CD14-positive monocyte (primary cell): ENCODE measurements around the gene SLC46A2. TPM values are rescaled to one million over a fixed set of nuclear protein-coding genes. Genes with fewer than 3 reads are reported as not detected.
A peak's percentile ranks its signal among the peaks of the same experiment; 100 is the strongest.

ENCODE experiments used
- DNase-seq, 3 donors: peaks; one replicate each; pipeline ENCODE4 v3.0.0-alpha.2; 2011 to 2022
- H2AFZ ChIP-seq: 2 replicates; pipeline ENCODE4 v1.6.0; 2012; ENCODE audit warnings: mild to moderate bottlenecking, low read depth, low read length, inconsistent platforms; ENCODE audit not compliant: insufficient read depth, poor library complexity, severe bottlenecking
- H3K27ac ChIP-seq, 2 donors: 1 replicate in 1 of 2; 2 replicates in 1 of 2; pipeline ENCODE4 v1.5.1; 2012 to 2013; ENCODE audit warnings: low read length in 2 of 2, control low read depth in 1 of 2, inconsistent platforms in 1 of 2, low read depth in 1 of 2, mild to moderate bottlenecking in 1 of 2
- H3K27me3 ChIP-seq, 2 donors: one replicate each; pipeline versions ENCODE4 v1.6.0 to v1.6.1; 2011 to 2013; ENCODE audit warnings: low read length in 2 of 2; ENCODE audit not compliant: control insufficient read depth in 2 of 2, insufficient read depth in 2 of 2
- H3K36me3 ChIP-seq, 2 donors: replicated peaks in 1 of 2; 1 replicate in 1 of 2; 2 replicates in 1 of 2; pipeline versions ENCODE4 v1.5.1 to v1.6.1; 2012 to 2013; ENCODE audit warnings: low read length in 2 of 2, control low read depth in 1 of 2, inconsistent platforms in 1 of 2, mild to moderate bottlenecking in 1 of 2; ENCODE audit not compliant: insufficient read depth in 2 of 2, control insufficient read depth in 1 of 2
- H3K4me1 ChIP-seq, 2 donors: 1 replicate in 1 of 2; 2 replicates in 1 of 2; pipeline versions ENCODE4 v1.5.1 to v1.6.1; 2012 to 2013; ENCODE audit warnings: low read length in 2 of 2, control low read depth in 1 of 2, inconsistent platforms in 1 of 2, mild to moderate bottlenecking in 1 of 2, moderate library complexity in 1 of 2; ENCODE audit not compliant: insufficient read depth in 2 of 2, control insufficient read depth in 1 of 2
- H3K4me2 ChIP-seq: replicated peaks from 2 replicates; pipeline ENCODE3; 2012; ENCODE audit warnings: low read length, moderate library complexity, mild to moderate bottlenecking; ENCODE audit not compliant: poor library complexity, severe bottlenecking; ENCODE audit errors: extremely low read depth
- H3K4me3 ChIP-seq, 3 experiments: fragments of 200-600 bp in 1 of 3; sonication (generic) in 1 of 3; replicated peaks in 1 of 3; 1 replicate in 2 of 3; 2 replicates in 1 of 3; pipeline ENCODE4 v1.5.1; 2011 to 2013; ENCODE audit warnings: low read length in 3 of 3, mild to moderate bottlenecking in 3 of 3, control low read depth in 2 of 3, low read depth in 2 of 3, inconsistent platforms in 1 of 3, moderate library complexity in 1 of 3
- H3K79me2 ChIP-seq: 2 replicates; pipeline ENCODE4 v1.6.0; 2012; ENCODE audit warnings: mild to moderate bottlenecking, control low read depth, inconsistent platforms, low read length, moderate library complexity; ENCODE audit not compliant: insufficient read depth
- H3K9ac ChIP-seq: 2 replicates; pipeline ENCODE4 v1.6.0; 2017; ENCODE audit warnings: low read length, mild to moderate bottlenecking; ENCODE audit not compliant: insufficient read depth, poor library complexity, severe bottlenecking
- H3K9me3 ChIP-seq, 2 donors: replicated peaks in 1 of 2; 1 replicate in 1 of 2; 2 replicates in 1 of 2; pipeline versions ENCODE4 v1.5.1 to v1.6.1; 2012 to 2013; ENCODE audit warnings: low read length in 2 of 2, control low read depth in 1 of 2; ENCODE audit not compliant: control insufficient read depth in 1 of 2, insufficient read depth in 1 of 2
- H4K20me1 ChIP-seq: 2 replicates; pipeline ENCODE4 v1.6.0; 2012; ENCODE audit warnings: mild to moderate bottlenecking, low read length, control low read depth, moderate library complexity; ENCODE audit not compliant: insufficient read depth
- H3K27ac Mint-ChIP-seq, 7 donors: one replicate each; pipeline ENCODE4 v1.8.0; 2020; ENCODE audit warnings: mild to moderate bottlenecking in 7 of 7, mixed read lengths in 7 of 7, moderate library complexity in 6 of 7, inconsistent platforms in 2 of 7
- H3K27me3 Mint-ChIP-seq, 3 donors: one replicate each; pipeline ENCODE4 v1.8.0; 2021 to 2022; ENCODE audit warnings: low read depth in 3 of 3, mild to moderate bottlenecking in 3 of 3, mixed read lengths in 3 of 3, moderate library complexity in 3 of 3, inconsistent platforms in 1 of 3
- H3K36me3 Mint-ChIP-seq, 2 donors: one replicate each; pipeline ENCODE4 v1.8.0; 2020; ENCODE audit warnings: mixed read lengths in 2 of 2, inconsistent platforms in 1 of 2, mild to moderate bottlenecking in 1 of 2
- H3K4me1 Mint-ChIP-seq: one replicate; pipeline ENCODE4 v1.8.0; 2020; ENCODE audit warnings: mild to moderate bottlenecking, mixed read lengths
- H3K4me3 Mint-ChIP-seq, 2 donors: one replicate each; pipeline ENCODE4 v1.8.0; 2020; ENCODE audit warnings: mild to moderate bottlenecking in 2 of 2, mixed read lengths in 2 of 2, moderate library complexity in 1 of 2
- H3K9me3 Mint-ChIP-seq, 7 donors: one replicate each; pipeline ENCODE4 v1.8.0; 2020 to 2022; ENCODE audit warnings: mixed read lengths in 7 of 7, mild to moderate bottlenecking in 6 of 7, moderate library complexity in 6 of 7, inconsistent platforms in 2 of 7
- CTCF ChIP-seq: fragments of 200-600 bp; IDR thresholded peaks from one replicate; pipeline ENCODE4 v1.8.0; 2022; ENCODE audit warnings: antibody characterized with exemption, mild to moderate bottlenecking
- WGBS: methylation state at CpG from one replicate; pipeline ENCODE4 v1.1.5; 2013; ENCODE audit warnings: missing lambda C conversion rate; ENCODE audit not compliant: insufficient coverage; 5-methylcytosine and 5-hydroxymethylcytosine counted together
- intact Hi-C, 2 donors: fragments of 100-400 bp; cut with micrococcal nuclease; formaldehyde crosslinking; loops; one replicate each; pipeline versions ENCODE4 v1.15.0 to v1.15.1; 2023
- polyA plus RNA-seq, 3 donors: library from polyadenylated mRNA; depleted of rRNA in 1 of 3; unstranded in 2 of 3; stranded (reverse) in 1 of 3; fragments of 300-500 nt in 2 of 3; fragments of >200 nt in 1 of 3; fragmentation: Illumina TruSeq in 2 of 3; gene quantifications; 1 replicate in 2 of 3; 2 replicates in 1 of 3; pipeline ENCODE4 v1.2.3, GENCODE V29; 2012 to 2021

SLC46A2 gene
- polyA plus RNA-seq, 3 donors = 43.5 to 87.0 (median 45.1) TPM

- TF ChIP-seq CTCF = no peak
- Mint-ChIP-seq H3K27ac (peak overlapping the region; percentile 94 to 100 (median 99)), H3K4me1 (peaks cover 99% of the 10 kb centered on the region), H3K9me3 (no peaks in the 10 kb centered on the region), H3K36me3 (peaks cover 2 to 41% of the 10 kb centered on the region in 2 donors), H3K4me3 (peak overlapping the region; percentile 78 to 91), H3K27me3 (peaks cover 0 to 5% (median 0%) of the 10 kb centered on the region in 3 donors)
- Histone ChIP-seq H3K27ac (peak overlapping the region; percentile 81 to 97), H3K4me1 (peaks cover 99 to 100% of the 10 kb centered on the region in 2 donors), H3K27me3 (no peaks in the 10 kb centered on the region), H4K20me1 (no peaks in the 10 kb centered on the region), H3K9me3 (no peaks in the 10 kb centered on the region), H3K4me3 (peak overlapping the region in 1 of 3 experiments; percentile 70), H2AFZ (no peak overlapping the region), H3K9ac (no peak overlapping the region), H3K79me2 (peaks cover 45% of the 10 kb centered on the region), H3K36me3 (peaks cover 0 to 4% of the 10 kb centered on the region in 2 donors), H3K4me2 (peak overlapping the region; percentile 81)
- intact Hi-C loops = loop anchor here in 1 of 2 donors (5.0 kb wide), 1 partner anchor 37 kb away; no protein-coding TSS in a partner anchor
- DNase-seq = peak; percentile 46 to 73 (median 69)
- 17% methylated on average over 1 of the region's 1 CpG for WGBS
These were observed 30.2 kb downstream of the SLC46A2 start for GRCh38 chr9:112860451-112860850.

GRCh38 chr9:112858625-112859147, 32.0 kb downstream of the SLC46A2 start:
- peaks cover 91 to 93% of the 10 kb centered on the region in 2 donors for H3K4me1 ChIP-seq
- intact Hi-C loops = loop anchor here in 1 of 2 donors (5.0 kb wide), 1 partner anchor 106 kb away; the partner anchor contains the start of gene SNX30
- peak overlapping the region; percentile 94 to 100 (median 99) for H3K27ac Mint-ChIP-seq

More at GRCh38 chr9:112858625-112859147, 32.0 kb downstream of the SLC46A2 start:
- H3K27me3 ChIP-seq = no peaks in the 10 kb centered on the region
- peaks cover 4 to 10% of the 10 kb centered on the region in 2 donors for H3K36me3 ChIP-seq
- 3% methylated on average over 3 of the region's 6 CpGs for WGBS
- no peaks in the 10 kb centered on the region for H4K20me1 ChIP-seq
- no peak overlapping the region for H2AFZ ChIP-seq
- no peaks in the 10 kb centered on the region for H3K9me3 ChIP-seq
- Mint-ChIP-seq H3K9me3 (no peaks in the 10 kb centered on the region), H3K36me3 (peaks cover 15 to 45% of the 10 kb centered on the region in 2 donors), H3K4me3 (peak overlapping the region; percentile 4 to 43), H3K4me1 (peaks cover 94% of the 10 kb centered on the region), H3K27me3 (peaks cover 0 to 5% (median 0%) of the 10 kb centered on the region in 3 donors)
- DNase-seq = peak; percentile 87 to 95 (median 93)
- H3K9ac ChIP-seq = peak overlapping the region; percentile 33
- no peak for TF ChIP-seq CTCF
- H3K79me2 ChIP-seq = peaks cover 55% of the 10 kb centered on the region
- peak overlapping the region in 1 of 3 experiments; percentile 70 for H3K4me3 ChIP-seq
- peak overlapping the region; percentile 82 to 97 for H3K27ac ChIP-seq
- peak overlapping the region; percentile 64 for H3K4me2 ChIP-seq
